22Rv1 (cell line): ENCODE results near the gene IL1RAPL2.

ENCODE experiments used
- H3K27ac ChIP-seq: fragments of 450-650 bp; 2 replicates; pipeline ENCODE4 v1.5.1; 2017
- CTCF ChIP-seq: fragments of 450-650 bp; IDR thresholded peaks from 2 replicates; pipeline ENCODE4 v1.5.1; 2017; ENCODE audit warnings: mild to moderate bottlenecking
- ZFX ChIP-seq: fragments of 450-650 bp; IDR thresholded peaks from 2 replicates; pipeline ENCODE4 v1.6.1; 2017; ENCODE audit warnings: antibody characterized with exemption, borderline replicate concordance

Gene IL1RAPL2

GRCh38 chrX:105190252-105190853, 624.4 kb downstream of the IL1RAPL2 start:
- TF ChIP-seq CTCF (peak; percentile 69), ZFX (no peak)
- H3K27ac ChIP-seq = no peak overlapping the region

- peak; percentile 62 for TF ChIP-seq CTCF
- TF ChIP-seq ZFX = no peak
- H3K27ac ChIP-seq = no peak overlapping the region
Measured at GRCh38 chrX:105191878-105192277, 625.9 kb downstream of the IL1RAPL2 start.

GRCh38 chrX:105209406-105209805, 643.4 kb downstream of the IL1RAPL2 start:
- TF ChIP-seq ZFX (no peak), CTCF (no peak)
- H3K27ac ChIP-seq = no peak overlapping the region

DNA sequence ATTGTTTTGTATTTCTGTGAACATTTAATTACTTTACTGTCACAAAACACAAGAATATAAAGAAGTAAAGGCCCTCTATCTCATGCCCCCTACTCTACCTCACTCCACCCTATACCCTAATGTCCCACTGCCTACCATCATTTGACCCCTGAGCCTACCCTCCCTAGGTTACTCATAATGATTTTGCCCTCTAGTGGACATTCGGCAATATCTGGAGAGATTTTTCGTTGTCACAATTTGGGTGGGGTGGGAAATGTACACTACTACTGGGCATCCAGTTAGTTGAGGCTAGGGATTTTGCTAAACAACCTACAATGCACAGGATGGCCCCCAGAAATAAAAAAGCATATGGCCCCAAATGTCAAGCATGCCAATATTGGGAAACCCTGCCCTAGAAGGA, 644.3 kb downstream of the IL1RAPL2 start:
- TF ChIP-seq CTCF (peak; percentile 29), ZFX (no peak)
- no peak overlapping the region for H3K27ac ChIP-seq

DNA sequence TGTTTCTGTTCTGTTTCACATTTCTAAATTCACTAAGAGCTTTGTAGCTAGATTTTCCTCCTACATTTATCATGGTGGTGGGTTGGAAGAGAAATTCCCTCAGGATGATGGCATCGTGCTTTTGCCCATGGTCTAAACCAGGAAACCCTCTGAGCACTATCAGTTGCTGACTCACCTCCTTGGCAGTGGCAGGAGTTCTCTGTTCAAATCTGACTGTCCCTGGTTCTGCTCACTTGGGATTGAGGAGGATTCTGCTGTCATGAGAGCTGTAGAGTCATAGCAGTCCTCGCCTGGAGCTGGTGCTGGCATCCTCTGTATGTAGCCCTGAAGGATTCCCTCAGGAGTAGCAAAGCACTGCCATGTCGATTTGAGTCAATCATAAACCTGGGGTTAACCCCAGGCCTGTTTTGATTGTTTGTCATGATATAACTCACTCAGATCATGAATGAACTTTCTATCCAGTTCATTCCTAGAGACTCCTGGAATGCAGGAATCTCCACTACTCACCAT, 645.1 kb downstream of the IL1RAPL2 start:
- TF ChIP-seq CTCF (no peak), ZFX (no peak)
- H3K27ac ChIP-seq = no peak overlapping the region

DNA sequence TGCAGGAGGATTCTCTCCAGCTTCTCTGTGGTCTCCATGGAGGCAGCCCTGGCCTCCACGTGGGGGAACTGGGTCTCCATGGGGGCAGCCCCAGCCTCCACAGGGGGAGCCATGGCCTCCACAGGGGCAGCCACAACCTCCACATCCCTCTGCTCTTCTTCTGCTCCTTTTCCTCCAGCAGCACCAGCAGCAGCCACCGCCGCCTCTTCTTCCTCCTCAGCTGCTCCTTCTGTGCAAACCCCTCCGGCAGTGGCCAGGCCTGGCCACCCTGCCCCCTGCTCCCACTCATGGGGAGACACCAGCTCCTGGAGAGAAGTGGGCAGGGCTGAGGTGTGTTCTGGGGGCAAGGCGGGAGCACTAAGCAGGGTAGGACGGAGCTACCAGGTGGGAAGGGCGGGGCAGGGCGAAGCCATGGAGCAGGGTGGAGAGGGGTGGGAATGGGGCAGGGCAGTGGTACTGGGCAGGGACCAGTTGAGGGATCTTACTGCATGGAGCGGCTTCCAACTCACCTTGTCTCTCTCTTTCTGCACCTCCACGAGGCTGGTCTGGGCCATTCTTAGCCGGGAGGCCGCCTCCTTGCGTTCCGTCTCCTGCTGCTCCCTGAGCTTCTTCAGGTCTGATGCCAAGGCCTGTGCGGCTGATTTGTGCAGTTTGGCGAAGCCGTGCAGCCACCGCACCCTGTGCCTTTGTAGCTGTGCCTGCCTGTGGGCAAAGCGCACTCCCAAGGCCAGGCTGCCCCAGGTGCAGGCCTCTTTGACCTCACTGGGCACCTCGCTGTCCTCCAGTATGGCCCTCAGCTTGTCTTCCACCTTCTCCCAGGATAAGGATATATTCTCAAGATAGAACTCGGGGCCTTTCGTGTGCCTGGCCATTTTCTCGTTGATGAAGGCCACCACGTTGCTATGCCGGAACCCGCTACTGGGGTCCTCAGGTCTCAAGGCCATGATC, 653.7 kb downstream of the IL1RAPL2 start:
- TF ChIP-seq ZFX = no peak
- no peak for TF ChIP-seq CTCF
- H3K27ac ChIP-seq = no peak overlapping the region

DNA sequence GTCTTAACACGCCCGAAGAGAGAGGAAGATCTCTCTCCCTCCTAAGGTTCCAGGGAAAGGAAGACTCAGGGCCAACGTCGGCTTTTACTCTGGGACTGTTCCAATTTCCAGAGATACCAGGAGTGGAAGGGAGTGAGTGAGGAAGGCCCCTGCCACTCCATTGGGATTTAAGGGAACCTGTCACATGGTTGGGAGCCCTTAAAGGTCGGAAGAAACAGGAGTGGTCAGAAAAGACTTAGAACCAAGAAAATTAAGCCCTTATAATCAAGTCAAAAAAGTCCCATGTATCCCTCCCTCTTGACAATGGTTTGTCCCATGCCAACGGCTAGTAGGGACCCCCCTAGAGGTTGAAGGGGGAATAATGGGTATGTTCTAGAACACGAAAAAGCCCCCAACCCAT, 654.6 kb downstream of the IL1RAPL2 start, which contains the start of gene TEX13A:
Gene TEX13A (minus strand): TSS at position 59 of the 400 bp plus-strand sequence. CDS start 297 bp downstream, outside the sequence.
- TF ChIP-seq CTCF (no peak), ZFX (no peak)
- no peak within 1 kb of the TSS for H3K27ac ChIP-seq
